Activated T-helper 9 cell treated with anti-CD3 and anti-CD28 coated beads, Interleukin-2, amount 50 U/mL, for 16 hours (primary cell): ENCODE measurements around the gene SSBP2.

Source experiments
- DNase-seq: peaks from one replicate; pipeline ENCODE4 v3.0.0-alpha.2; 2020; ENCODE audit warnings: low read depth

Gene SSBP2

DNA sequence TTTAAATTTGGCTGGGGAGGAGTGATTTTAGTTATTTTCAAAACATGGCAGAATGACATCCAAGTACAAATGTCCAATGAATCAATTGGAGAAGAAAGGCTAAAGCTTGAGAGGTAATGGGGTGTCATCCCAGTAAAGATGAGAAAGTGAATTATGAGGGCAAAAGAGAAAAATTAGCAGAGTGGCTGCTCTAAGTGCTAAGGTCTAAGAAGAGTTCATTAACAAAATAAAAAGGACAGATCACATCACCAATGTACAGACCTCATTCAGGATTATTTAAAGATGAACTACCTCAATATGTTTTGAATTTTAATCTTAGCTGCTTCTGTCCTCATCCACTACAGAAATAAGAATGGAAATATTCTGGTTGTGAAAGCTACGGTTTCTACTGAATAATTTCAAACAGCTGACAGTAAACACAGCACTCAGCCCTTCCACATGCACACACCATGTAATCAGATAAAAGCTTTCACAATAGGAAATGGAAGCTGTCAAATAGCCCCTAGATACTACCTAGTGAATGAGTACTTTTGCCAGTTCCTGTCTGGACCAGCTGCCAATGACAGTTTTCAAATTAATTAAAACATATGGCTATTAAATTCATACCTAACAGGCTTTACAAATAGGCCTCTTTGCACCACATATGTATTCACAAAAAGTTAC is 171.5 kb downstream of the SSBP2 start:
- DNase-seq = no peak

DNA sequence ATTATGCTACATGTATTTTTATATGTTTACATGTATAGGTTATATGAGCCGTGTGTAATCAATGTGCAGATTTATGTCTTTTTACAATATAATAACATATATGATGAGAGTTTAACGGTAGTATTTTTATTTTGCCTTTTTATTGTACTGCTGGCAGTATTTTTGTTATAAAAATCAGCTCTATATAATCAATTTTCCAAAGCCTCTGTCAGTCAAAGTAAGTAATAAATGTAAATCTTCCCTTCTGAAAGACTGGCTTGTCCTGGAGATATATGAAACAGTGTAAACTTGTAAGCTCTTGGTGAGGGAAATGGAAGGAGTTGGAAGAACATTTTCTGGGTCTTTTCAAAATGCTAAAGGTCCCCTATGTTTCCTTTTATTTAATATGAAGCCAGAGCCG is 173.8 kb downstream of the SSBP2 start:
- no peak for DNase-seq

DNA sequence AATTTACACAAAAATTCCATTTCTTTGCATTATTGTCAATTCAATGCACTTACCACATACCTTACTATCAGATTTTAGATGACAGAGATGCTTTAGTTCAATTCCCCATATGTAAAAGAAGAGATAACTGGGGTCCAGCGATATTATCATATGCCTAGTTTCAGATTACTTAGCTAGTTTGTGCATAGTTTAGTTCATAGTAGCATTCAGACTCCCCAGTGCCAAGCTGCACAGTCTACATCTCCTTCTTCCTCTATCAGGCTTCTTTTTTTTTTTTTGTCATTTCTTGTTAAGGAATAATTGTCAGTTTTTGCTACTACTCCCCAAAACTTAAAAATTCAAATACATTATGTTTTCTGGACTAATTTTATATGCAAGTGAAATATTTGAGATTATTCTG is 175.0 kb downstream of the SSBP2 start:
- DNase-seq = no peak

DNA sequence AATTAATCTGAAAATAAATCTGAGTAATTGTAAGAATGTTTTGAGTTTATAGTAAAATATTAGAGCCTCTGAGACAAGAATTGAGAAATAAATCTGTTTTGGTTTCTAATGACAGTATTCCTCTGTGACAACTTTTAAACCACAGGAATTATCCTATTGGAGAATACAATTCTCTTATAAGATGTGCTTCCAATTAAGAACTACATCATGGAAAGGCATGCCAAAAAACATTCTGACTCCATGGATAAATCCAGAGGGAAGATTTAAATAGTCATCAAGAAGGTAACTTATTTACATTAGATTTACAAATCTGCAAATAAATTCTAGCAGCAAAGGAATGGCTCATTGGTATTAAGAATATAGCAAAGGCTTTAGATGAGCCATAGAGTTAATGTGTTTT is 178.7 kb downstream of the SSBP2 start:
- DNase-seq = no peak

DNA sequence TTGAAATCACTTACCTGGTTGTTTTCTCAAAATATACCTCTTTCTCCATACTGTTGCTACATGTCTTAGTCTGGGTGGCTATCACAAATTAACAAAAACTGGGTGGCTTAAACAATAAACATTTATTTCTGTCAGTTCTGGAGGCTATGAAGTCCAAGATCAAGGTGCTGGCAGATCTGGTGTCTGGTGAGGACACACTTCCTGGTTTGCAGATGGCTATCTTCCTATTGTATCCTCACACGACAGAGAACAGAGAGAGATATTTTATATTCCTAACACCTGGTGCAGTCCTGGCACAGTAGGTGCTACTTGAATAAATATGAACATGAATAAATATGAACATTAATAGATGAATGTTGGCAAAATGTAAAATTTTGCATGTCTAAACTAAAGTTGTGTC is 192.7 kb downstream of the SSBP2 start:
- no peak for DNase-seq

DNA sequence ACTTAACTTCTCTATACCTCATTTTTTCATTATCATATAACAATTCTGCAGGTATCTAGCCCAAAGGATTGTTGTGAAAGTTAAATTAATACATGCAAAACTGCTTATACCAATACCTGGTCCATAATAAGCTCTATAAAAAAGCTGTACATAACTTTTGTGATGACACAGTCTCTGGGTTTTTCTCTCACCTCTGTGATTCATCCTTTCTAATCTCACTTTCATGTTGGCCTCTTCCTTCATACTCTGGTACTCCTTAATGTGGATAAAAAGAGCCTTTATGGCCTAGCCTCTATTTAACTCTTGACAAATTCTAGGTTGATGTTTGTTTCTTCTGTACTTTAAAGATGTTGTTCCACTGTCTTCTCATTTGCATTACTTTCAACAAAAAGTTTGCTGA is 194.1 kb downstream of the SSBP2 start:
- DNase-seq = no peak

DNA sequence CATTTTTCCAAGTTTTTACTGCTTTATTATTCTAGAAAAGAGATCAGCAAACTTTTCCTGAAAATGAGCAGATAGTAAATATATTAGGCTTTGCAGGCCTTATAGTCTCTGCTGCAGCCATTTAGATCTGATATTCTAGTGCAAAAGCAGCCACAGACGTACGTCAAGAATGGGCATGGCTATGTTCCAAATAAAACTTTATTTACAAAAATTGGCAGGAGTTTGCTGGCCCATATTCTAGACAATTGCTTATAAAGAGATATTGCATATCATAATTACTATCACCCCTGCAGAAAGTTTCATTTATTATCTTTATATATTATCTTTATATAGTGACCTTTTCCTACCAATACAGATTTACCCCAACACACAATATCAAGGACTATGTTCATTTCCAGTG is 195.0 kb downstream of the SSBP2 start:
- no peak for DNase-seq

DNA sequence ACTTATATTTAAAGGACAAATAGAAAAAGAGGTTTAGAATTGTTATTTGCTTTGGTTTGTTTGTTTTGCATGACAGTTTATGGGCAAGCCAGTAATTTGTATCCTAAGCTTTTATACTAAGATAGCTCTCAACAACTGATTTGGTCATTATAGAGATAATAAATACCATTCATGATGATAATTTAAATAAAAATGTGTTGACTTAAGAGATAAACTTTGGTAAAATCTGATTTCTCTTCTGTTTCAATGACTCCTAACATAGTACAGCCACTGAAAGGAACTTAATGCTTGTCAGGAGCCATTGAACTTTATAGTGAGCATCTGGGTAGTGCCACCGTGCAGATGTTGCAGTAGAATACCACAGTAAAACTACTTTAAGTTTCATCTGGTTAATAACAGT is 196.2 kb downstream of the SSBP2 start:
- DNase-seq = no peak

DNA sequence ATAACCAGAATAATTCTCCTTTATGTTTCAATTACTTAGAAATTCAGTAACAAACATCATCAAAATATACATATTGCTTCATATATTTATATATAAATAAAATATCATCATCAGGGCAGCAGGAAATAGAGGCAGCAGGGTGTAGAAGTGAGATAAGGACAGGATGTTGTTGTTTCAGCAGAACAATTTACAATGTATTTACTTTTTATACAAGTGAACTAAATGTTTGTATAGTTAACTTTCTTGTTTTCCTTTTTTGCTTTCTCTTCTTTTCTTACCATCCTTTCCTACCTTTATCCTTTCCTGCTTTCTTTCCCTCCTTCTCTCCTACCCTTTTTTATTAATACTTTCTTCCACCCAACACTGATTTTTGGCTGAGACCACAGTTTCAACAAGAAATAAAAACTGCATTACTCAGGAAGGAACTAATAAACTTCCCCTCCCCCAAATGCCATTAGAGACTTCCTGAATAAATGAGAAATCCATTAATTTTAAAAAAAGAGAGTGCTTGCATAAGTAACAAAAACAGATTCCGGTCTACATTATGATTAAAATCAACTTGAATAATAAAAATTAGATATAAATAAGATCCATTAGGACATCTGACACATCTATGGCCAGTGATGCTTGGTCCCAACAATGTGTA is 197.2 kb downstream of the SSBP2 start:
- DNase-seq = no peak

DNA sequence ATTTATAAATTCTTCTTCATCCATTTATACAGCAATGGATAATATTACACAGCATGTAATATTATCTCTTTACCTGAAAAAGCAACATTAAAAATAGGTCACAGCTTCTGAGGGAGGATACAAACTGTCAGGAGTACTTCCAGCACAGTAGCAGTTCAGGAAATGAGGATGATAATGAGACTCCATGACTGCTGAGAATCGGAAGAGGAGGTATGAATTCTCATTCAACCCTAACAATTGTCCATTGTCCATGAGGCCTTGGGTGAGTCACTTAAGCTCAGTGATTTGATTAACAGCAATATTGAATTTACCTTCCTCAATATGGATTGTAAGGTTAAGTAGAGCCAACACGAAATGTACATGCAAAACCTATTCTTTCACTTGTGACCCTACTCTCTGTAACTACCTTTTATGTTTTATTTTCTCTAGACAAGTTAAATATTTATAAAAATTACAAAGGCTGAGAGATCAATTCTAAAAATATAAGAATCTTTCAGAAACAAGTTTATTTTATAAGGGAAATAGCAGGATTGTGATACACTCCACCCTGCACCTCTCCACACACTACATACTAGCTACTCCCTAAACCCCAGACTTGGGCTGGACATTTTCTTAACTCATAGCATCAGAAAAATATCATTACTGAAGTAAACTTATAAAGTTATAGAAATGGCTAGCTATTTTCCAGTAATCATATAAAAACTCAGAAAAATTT is 197.9 kb downstream of the SSBP2 start:
- no peak for DNase-seq

DNA sequence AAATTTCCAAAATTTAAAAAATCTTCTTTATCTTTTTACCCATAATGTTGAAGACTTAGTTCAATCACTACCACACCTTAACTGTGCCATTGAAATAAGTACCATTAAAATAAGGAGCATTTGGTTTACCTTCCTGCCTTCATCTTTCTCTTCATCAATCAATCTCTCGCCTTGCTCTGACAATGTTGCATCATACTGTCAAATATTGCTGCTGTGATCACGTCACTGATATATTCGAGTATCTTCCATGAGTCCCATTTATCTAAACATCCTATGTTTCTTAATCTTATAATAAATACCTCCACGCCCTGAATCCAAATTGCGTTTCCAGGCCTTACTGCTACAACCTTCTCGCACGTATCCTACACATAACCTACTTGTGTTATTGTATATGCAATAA is 201.8 kb downstream of the SSBP2 start:
- no peak for DNase-seq

DNA sequence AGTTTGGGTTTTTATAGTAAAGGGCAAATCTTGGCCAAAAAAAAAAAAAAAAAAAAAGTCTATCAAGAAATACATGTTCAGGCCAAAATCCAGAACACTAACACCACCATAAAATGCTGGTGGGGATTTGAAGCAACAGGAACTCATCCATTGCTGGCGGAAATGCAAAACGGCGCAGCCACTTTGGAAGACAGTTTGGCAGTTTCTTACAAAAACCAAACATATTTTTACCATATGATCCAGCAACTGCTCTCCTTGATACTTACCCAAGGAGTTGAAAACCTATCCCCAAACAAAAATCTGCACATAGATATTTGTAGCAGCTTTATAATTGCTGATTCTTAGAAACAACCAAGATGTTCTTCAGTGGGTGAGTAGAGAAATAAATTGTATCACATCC is 203.9 kb downstream of the SSBP2 start:
- no peak for DNase-seq

DNA sequence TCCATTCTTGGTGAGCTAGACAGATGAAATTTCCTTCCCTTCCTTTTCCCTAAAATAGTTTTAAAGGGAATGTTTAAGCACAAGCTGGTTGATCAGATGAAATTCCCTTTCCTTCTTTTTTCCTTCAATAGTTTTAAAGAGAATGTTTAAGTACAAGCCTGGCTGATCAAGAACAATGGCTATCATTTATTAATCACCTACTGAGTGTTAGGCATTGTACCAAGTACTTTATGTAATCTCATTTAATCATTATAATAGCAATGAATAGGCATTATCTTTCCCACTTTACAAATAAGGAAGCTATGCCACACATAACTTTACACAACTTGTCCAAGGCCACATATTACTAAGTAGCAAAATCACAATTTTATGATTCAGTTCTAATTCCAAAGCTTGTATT is 205.0 kb downstream of the SSBP2 start:
- no peak for DNase-seq

DNA sequence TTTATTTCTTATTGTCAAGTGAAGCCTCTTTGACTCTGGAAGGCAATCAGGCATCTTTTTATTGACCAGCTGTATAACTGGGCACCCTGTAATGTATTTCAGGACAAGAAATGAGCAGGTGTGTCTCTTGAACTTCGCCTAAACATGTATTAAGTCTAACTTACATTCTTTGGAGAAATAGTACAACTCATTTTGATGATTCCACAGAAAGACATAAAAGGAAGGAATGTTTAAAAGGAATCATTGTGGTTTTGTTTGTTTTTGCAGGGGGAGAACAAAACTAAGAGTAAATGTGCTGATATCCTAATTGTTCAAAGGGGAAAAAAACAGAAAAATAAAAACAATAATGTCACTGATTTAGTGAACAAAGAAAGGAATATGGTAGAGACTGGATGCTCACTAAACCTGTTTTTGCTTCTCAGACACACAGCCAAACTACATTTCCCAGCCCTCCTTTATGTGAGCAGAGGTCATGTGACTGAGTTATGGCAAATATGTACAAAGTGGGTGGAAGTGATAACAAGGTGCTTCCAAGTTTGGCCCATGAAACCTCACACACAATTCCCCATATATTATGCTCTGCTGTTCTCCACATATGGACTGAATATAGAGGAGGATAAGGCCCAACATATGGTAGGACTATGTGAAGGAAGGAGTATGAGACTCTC is 206.4 kb downstream of the SSBP2 start:
- DNase-seq = no peak

DNA sequence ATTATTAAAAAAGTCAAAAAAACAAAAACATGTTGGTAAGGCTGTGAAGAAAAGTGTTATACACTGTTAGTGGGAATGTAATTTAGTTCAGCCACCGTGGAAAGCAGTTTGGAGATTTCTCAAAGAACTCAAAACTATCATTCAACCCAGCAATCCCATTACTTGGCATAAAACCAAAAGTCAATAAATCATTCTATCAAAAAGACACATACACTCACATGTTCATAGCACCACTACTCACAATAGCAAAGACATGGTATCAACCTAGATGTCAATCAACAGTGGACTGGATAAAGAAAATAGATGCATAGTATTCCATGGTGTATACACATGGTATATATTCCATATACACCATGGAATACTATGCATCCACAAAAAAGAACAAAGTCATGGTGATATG is 208.7 kb downstream of the SSBP2 start:
- no peak for DNase-seq

DNA sequence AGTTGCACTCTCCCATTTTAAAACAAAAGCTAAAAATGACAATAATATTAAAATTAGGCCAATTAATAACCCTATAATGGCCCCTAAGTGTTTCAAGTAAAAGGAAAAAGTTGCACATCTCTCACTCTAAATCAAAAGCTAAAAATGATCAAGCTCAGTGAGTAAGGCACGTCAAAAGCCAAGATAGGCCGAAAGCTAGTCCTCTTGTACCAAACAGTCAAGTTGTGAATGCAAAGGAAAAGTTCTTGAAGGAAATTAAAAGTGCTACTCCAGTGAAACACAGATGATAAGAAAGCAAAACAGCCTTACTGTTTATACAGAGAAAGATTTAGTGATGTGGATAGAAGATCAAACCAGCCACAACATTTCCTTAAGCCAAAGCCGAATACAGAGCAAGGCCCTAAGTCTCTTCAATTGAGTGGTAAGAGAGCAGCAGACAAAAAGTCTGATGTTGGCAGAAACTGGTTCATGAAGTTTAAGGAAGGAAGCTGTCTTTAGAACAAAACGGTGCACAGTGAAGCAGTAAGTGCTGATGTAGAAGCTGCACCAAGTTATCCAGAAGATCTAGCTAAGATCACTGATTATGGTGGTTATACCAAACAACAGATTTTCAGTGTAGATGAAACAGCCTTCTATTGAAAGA is 212.9 kb downstream of the SSBP2 start:
- DNase-seq = no peak

DNA sequence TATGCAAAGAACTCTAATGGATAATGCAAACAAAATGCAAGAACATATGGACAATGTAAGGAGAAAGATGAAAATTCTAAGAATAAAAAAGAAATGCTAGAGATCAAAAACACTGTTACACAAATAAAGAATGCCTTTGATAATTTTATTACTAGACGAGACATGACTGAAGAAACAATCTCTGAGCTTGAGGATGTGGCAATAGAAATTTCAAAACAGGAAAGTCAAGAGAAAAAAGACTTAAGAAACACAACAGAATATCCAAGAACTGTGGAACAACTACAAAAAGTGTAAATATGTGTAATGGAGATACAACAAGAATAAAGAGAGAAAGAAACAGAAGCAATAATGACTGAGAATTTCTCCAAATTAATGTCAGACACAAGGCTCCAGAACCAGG is 216.5 kb downstream of the SSBP2 start:
- no peak for DNase-seq

DNA sequence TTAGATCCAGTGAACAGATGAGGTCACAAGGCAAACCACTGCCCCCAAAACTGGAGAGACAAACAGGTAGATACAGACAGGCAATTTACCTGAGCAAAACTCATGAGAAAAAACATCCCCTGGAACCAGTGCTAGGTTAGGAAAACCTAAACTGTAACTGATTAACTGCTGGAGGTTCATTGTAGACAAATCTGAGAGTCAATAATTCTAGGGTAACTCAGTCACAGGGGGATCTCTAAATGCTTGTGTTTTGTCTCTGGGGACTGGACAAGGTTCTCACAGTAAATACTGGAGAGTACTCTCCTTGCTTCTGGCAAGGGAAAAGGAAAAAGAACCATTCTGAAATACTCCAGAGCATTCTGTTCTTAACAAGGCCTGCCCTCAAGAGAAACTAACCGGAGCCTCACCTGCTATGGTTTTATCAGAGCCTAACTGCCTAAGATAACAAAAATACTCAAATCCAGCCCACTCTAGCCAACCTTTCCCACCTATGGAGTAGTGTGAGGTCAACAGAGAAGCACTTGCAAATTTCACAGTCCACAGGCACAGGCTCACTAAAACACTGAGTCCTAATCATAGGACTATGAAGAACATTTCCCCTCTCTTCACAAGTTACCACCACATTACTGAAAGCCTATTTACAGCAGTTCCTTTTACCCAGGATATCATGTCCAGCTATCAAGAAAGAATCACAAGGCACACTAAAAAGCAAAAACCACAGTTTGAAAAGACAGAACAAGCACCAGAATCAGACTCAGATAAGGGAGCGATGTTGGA is 217.1 kb downstream of the SSBP2 start:
- no peak for DNase-seq

DNA sequence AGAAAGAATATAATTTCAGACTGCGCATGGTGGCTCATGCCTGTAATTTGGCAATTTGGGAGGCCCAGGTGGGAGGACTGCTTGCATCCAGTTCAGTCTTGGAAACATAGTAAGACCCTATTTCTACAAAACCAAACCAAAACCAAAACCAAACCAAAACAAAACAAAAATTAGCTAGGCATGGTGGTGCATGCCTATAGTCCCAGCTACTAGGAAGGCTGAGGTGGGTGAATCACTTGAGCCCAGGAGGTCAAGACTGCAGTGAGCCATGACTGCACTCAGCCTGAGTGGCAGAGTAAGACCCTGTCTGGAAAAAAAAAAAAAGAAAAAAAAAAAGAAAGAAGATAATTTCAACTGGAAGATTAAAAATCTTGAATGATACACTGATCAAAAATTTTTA is 220.0 kb downstream of the SSBP2 start:
- no peak for DNase-seq

DNA sequence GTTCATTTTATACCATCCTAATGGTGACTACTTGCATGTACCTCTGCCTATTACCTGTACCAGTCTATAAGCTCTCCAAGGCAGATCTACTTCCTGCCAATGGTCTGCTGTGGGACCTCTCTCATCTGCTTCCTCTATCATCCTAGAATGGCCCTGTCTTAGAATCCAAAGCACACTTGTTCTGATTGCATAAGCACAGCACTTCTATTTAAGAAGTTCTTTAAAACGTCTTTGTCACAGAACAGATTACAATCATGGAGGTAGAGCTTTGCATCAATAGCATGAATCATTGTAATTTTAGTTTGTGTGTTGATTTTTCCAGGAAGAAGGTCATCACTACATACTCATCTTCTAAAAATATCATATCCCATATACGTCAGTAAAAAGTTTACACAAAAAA is 225.2 kb downstream of the SSBP2 start:
- no peak for DNase-seq

DNA sequence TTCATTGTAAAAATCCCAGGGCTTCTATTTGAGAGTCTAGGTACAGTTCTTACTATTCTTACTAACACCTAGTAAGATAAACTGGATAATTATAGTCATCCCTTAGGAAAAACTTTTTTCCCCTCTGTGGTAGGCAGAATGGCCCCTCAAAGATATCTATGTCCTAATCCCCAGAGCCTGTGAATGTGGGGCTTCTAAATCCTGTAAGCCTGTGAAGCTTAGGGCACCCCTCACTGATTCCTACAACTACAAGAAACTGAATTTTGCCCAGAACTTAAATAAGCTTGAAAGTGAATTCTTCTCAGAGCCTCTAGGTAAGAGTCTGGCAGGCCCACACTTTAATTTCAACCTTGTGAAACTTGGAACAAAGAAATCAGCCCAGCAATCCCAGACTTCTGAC is 226.9 kb downstream of the SSBP2 start:
- no peak for DNase-seq

DNA sequence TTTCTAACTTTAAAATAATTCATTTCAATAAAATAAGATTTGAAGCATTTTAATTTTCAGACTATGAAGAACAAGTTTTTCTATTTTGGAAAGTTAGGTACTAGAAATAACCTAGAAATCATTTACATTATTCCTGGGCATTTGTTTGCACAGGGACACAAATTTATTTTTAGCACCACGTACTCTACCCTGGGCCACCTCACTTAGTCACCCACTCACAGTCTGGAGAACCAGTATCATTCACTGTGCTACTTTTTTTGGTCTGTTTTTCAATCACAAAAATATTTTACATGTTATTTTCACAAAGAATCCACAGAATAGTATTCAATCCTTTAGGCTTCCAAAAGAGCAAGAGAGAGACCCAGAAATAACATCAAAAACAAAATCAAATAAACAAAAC is 228.3 kb downstream of the SSBP2 start:
- DNase-seq = no peak
